HuH-7 (cell line): ENCODE data around the gene ODAM.
"Not testable (repeated sequence)": the region's sequence is repeated elsewhere in the genome, so short reads cannot be mapped to it uniquely, and the experiment has no call there.

ENCODE experiments used
- DNase-seq: peaks from one replicate; pipeline ENCODE4 v3.0.0; 2011; ENCODE audit warnings: low spot score

Gene ODAM

GRCh38 chr4:70221818-70222217, 26.3 kb downstream of the ODAM start:
- not testable (repeated sequence) for DNase-seq

- no peak for DNase-seq
Measured at GRCh38 chr4:70225824-70226223, 30.3 kb downstream of the ODAM start, which contains the start of gene FDCSP. TSS of gene FDCSP (plus strand) at chr4:70226124. CDS start at chr4:70231195, 5,071 bp downstream.

GRCh38 chr4:70236125-70236524, 40.6 kb downstream of the ODAM start:
- no peak for DNase-seq

GRCh38 chr4:70239131-70239883, 43.8 kb downstream of the ODAM start:
- no peak for DNase-seq

- DNase-seq, result no peak
Measured at GRCh38 chr4:70239884-70240591, 44.5 kb downstream of the ODAM start.

GRCh38 chr4:70242297-70242696, 46.8 kb downstream of the ODAM start, which contains the start of gene CSN3:
TSS of gene CSN3 (plus strand) at chr4:70242597. CDS start at chr4:70244820, 2,223 bp downstream.
- not testable (repeated sequence) for DNase-seq

- DNase-seq, result no peak
Measured at GRCh38 chr4:70243091-70243490, 47.6 kb downstream of the ODAM start.

GRCh38 chr4:70251250-70251944, 55.9 kb downstream of the ODAM start:
- no peak for DNase-seq

GRCh38 chr4:70251945-70252277, 56.4 kb downstream of the ODAM start:
- DNase-seq, result no peak
